SJSA1 (cell line): ENCODE data around the gene SFI1. TPM values are rescaled to one million over a fixed set of nuclear protein-coding genes. Genes with fewer than 3 reads are reported as not detected.
"Not testable (repeated sequence)": the region's sequence is repeated elsewhere in the genome, so short reads cannot be mapped to it uniquely, and the experiment has no call there.

Source experiments
- DNase-seq, 2 experiments: peaks; one replicate each; pipeline ENCODE4 v3.0.0-alpha.2; 2015 to 2020; ENCODE audit warnings: low spot score in 2 of 2, low read depth in 1 of 2
- H3K27ac ChIP-seq: fragments of 250-450 bp; sonication (Bioruptor Pico); 2 replicates; pipeline ENCODE4 v1.5.1; 2020; ENCODE audit warnings: mild to moderate bottlenecking, moderate library complexity
- H3K27me3 ChIP-seq: fragments of 250-450 bp; sonication (Bioruptor Pico); replicated peaks from 2 replicates; pipeline ENCODE4 v1.5.1; 2020; ENCODE audit warnings: mild to moderate bottlenecking, moderate library complexity
- H3K36me3 ChIP-seq: fragments of 250-450 bp; sonication (Bioruptor Pico); 2 replicates; pipeline ENCODE4 v1.5.1; 2020; ENCODE audit warnings: mild to moderate bottlenecking
- H3K4me1 ChIP-seq: fragments of 250-450 bp; sonication (Bioruptor Pico); replicated peaks from 2 replicates; pipeline ENCODE4 v1.6.1; 2021; ENCODE audit warnings: mild to moderate bottlenecking
- H3K4me3 ChIP-seq: fragments of 250-450 bp; sonication (Bioruptor Pico); 2 replicates; pipeline ENCODE4 v1.5.1; 2020; ENCODE audit warnings: mild to moderate bottlenecking
- H3K9me3 ChIP-seq: fragments of 250-450 bp; sonication (Bioruptor Pico); replicated peaks from 2 replicates; pipeline ENCODE4 v1.5.1; 2020; ENCODE audit warnings: mild to moderate bottlenecking
- total RNA-seq: library from RNA; depleted of rRNA; stranded (reverse); fragments of >200 nt; shearing (Covaris generic); gene quantifications from 2 replicates; pipeline ENCODE4 v1.2.3, GENCODE V29; 2014

The SFI1 gene
- total RNA-seq, 1 experiment from 2014 or later, result 8.5 TPM

GRCh38 chr22:31497148-31497938 lies 1.0 kb downstream of the SFI1 start:
- Histone ChIP-seq H3K4me3 (peak overlapping the region; percentile 64), H3K36me3 (0 out of 2 replicates have a peak, but pooled peaks cover 3% of the 10 kb centered on the region), H3K9me3 (peaks cover 2% of the 10 kb centered on the region; the same call in 1 of the 2 replicates), H3K27me3 (no peaks in the 10 kb centered on the region), H3K4me1 (peaks cover 9% of the 10 kb centered on the region), H3K27ac (no peak overlapping the region)
- DNase-seq, result no peak

- Histone ChIP-seq H3K4me1 (peaks cover 8% of the 10 kb centered on the region; the same call in 1 of the 2 replicates), H3K9me3 (peaks cover 2% of the 10 kb centered on the region; the same call in 1 of the 2 replicates), H3K36me3 (no peaks in the 10 kb centered on the region), H3K27me3 (no peaks in the 10 kb centered on the region), H3K4me3 (no peak overlapping the region), H3K27ac (no peak overlapping the region)
- DNase-seq, result no peak
Observed at GRCh38 chr22:31501738-31502137, 5.4 kb downstream of the SFI1 start.

- Histone ChIP-seq H3K27me3 (no peaks in the 10 kb centered on the region), H3K4me3 (no peak overlapping the region), H3K36me3 (no peaks in the 10 kb centered on the region; the same call in 1 of the 2 replicates), H3K27ac (no peak overlapping the region), H3K9me3 (no peaks in the 10 kb centered on the region), H3K4me1 (0 out of 2 replicates have a peak, but pooled peaks cover 4% of the 10 kb centered on the region)
- no peak for DNase-seq
Observed at GRCh38 chr22:31503211-31503964, 7.1 kb downstream of the SFI1 start.

- H3K27me3 ChIP-seq, result no peaks in the 10 kb centered on the region
- no peak overlapping the region for H3K27ac ChIP-seq
- DNase-seq, result no peak
- H3K4me1 ChIP-seq, result 0 out of 2 replicates have a peak, but pooled peaks cover 4% of the 10 kb centered on the region
- H3K36me3 ChIP-seq, result peaks cover 6% of the 10 kb centered on the region
- H3K9me3 ChIP-seq, result no peaks in the 10 kb centered on the region
- H3K4me3 ChIP-seq, result no peak overlapping the region
Observed at GRCh38 chr22:31504282-31504681, 7.9 kb downstream of the SFI1 start.

GRCh38 chr22:31507517-31507916 lies 11.2 kb downstream of the SFI1 start:
- H3K36me3 ChIP-seq, result peaks cover 11% of the 10 kb centered on the region
- not testable (repeated sequence) for DNase-seq, H3K4me1 ChIP-seq, H3K27me3 ChIP-seq, H3K27ac ChIP-seq, H3K4me3 ChIP-seq, H3K9me3 ChIP-seq

- Histone ChIP-seq H3K4me3 (no peak overlapping the region), H3K36me3 (peaks cover 11% of the 10 kb centered on the region), H3K27me3 (no peaks in the 10 kb centered on the region), H3K4me1 (0 out of 2 replicates have a peak, but pooled peaks cover 4% of the 10 kb centered on the region), H3K9me3 (no peaks in the 10 kb centered on the region), H3K27ac (no peak overlapping the region)
- DNase-seq, result no peak
Observed at GRCh38 chr22:31508536-31508935, 12.2 kb downstream of the SFI1 start.

- Histone ChIP-seq H3K36me3 (peaks cover 11% of the 10 kb centered on the region), H3K9me3 (no peaks in the 10 kb centered on the region), H3K4me1 (0 out of 2 replicates have a peak, but pooled peaks cover 4% of the 10 kb centered on the region), H3K4me3 (no peak overlapping the region), H3K27ac (no peak overlapping the region), H3K27me3 (no peaks in the 10 kb centered on the region)
- no peak for DNase-seq
Observed at GRCh38 chr22:31509061-31509762, 12.9 kb downstream of the SFI1 start.

GRCh38 chr22:31520051-31520450 lies 23.7 kb downstream of the SFI1 start:
- H3K27me3 ChIP-seq, result no peaks in the 10 kb centered on the region
- no peak for DNase-seq

GRCh38 chr22:31524132-31524531 lies 27.8 kb downstream of the SFI1 start:
- H3K27ac ChIP-seq, result not testable (repeated sequence)

More at GRCh38 chr22:31520051-31520450, 23.7 kb downstream of the SFI1 start:
- H3K36me3 ChIP-seq, result peaks cover 3% of the 10 kb centered on the region; the same call in 1 of the 2 replicates
- H3K4me3 ChIP-seq, result no peak overlapping the region
- H3K4me1 ChIP-seq, result peaks cover 9% of the 10 kb centered on the region
- H3K9me3 ChIP-seq, result no peaks in the 10 kb centered on the region
- no peak overlapping the region for H3K27ac ChIP-seq

GRCh38 chr22:31526270-31526669 lies 29.9 kb downstream of the SFI1 start:
- no peak for DNase-seq
- Histone ChIP-seq H3K27me3 (no peaks in the 10 kb centered on the region), H3K4me3 (no peak overlapping the region), H3K9me3 (no peaks in the 10 kb centered on the region), H3K4me1 (0 out of 2 replicates have a peak, but pooled peaks cover 4% of the 10 kb centered on the region), H3K27ac (no peak overlapping the region), H3K36me3 (peaks cover 5% of the 10 kb centered on the region)

More at GRCh38 chr22:31524132-31524531, 27.8 kb downstream of the SFI1 start:
- not testable (repeated sequence) for H3K27me3 ChIP-seq, H3K4me3 ChIP-seq, H3K9me3 ChIP-seq, DNase-seq, H3K36me3 ChIP-seq, H3K4me1 ChIP-seq

- Histone ChIP-seq H3K4me3 (no peak overlapping the region), H3K27me3 (no peaks in the 10 kb centered on the region), H3K9me3 (no peaks in the 10 kb centered on the region), H3K4me1 (0 out of 2 replicates have a peak, but pooled peaks cover 4% of the 10 kb centered on the region), H3K27ac (no peak overlapping the region), H3K36me3 (peaks cover 3% of the 10 kb centered on the region; the same call in 1 of the 2 replicates)
- no peak for DNase-seq
Observed at GRCh38 chr22:31530823-31531195, 34.5 kb downstream of the SFI1 start.

- DNase-seq, result no peak
- H3K4me1 ChIP-seq, result 0 out of 2 replicates have a peak, but pooled peaks cover 4% of the 10 kb centered on the region
- no peaks in the 10 kb centered on the region for H3K9me3 ChIP-seq
- no peak overlapping the region for H3K27ac ChIP-seq
- no peak overlapping the region for H3K4me3 ChIP-seq
- peaks cover 3% of the 10 kb centered on the region; the same call in 1 of the 2 replicates for H3K36me3 ChIP-seq
- no peaks in the 10 kb centered on the region for H3K27me3 ChIP-seq
Observed at GRCh38 chr22:31532060-31532459, 35.7 kb downstream of the SFI1 start.

- Histone ChIP-seq H3K4me1 (0 out of 2 replicates have a peak, but pooled peaks cover 4% of the 10 kb centered on the region), H3K36me3 (peaks cover 3% of the 10 kb centered on the region; the same call in 1 of the 2 replicates), H3K27ac (no peak overlapping the region), H3K4me3 (no peak overlapping the region), H3K9me3 (no peaks in the 10 kb centered on the region), H3K27me3 (no peaks in the 10 kb centered on the region)
- no peak for DNase-seq
Observed at GRCh38 chr22:31533374-31533773, 37.0 kb downstream of the SFI1 start.
